ENCODE results near the gene BPIFA1. TPM values are rescaled to one million over a fixed set of nuclear protein-coding genes. Genes with fewer than 3 reads are reported as not detected.

BPIFA1 gene
- total and polyA plus RNA-seq, 9 of the 15 experiments (the other 6 are each of a cell fraction or from before 2014, with no cell fraction given), result not detected

- DNase-seq (ENCODE audit: extremely low read depth in 1 of 4, low spot score in 3 of 4) (no peak), ATAC-seq (no peak), FAIRE-seq (no peak)
- H3K4me2 ChIP-seq (ENCODE audit: insufficient read depth, low read length), result no peak overlapping the region
- no peaks in the 10 kb centered on the region for H4K20me1 ChIP-seq (replicated peaks; ENCODE audit: control insufficient read depth, insufficient read depth, low read length)
- H2AFZ ChIP-seq (ENCODE audit: low read depth, low read length), result no peak overlapping the region
- intact Hi-C loops (cut with micrococcal nuclease), result loop anchor here (10.0 kb wide), 1 partner anchor 65 kb away; no protein-coding TSS in a partner anchor
- in situ Hi-C loops (cut with MboI), result no loop called here
- no peaks in the 10 kb centered on the region for H3K4me1 ChIP-seq (replicated peaks in 1 of 2; ENCODE audit: control insufficient read depth in 2 of 2, insufficient read depth in 2 of 2, low read length in 2 of 2)
- TF ChIP-seq ZC3H4 (CRISPR knock-in tag; IDR thresholded peaks at IDR 0.05; ENCODE audit: borderline replicate concordance), result no peak
- TF ChIP-seq ZNF695 (CRISPR knock-in tag; IDR thresholded peaks at IDR 0.05), result no peak
- no peak for TF ChIP-seq THRA (IDR thresholded peaks at IDR 0.05)
- TF ChIP-seq HDGF (IDR thresholded peaks at IDR 0.05), result no peak
- TF ChIP-seq HOMEZ (CRISPR knock-in tag; IDR thresholded peaks at IDR 0.05), result no peak
- no peak for TF ChIP-seq ETV5 (CRISPR knock-in tag; IDR thresholded peaks at IDR 0.05; ENCODE audit: low read depth)
- H3K9me3 ChIP-seq (replicated peaks; ENCODE audit: control insufficient read depth, insufficient read depth, low read depth, low read length), result no peaks in the 10 kb centered on the region
- no TSS peak for BruUV-seq (replicated peaks)
- no peak overlapping the region for H3K27ac ChIP-seq (ENCODE audit: extremely low read depth, low read depth, low read length)
- no peaks in the 10 kb centered on the region for H3K9me1 ChIP-seq (ENCODE audit: control insufficient read depth, insufficient read depth, low read length)
- H3K9ac ChIP-seq (ENCODE audit: insufficient read depth in 1 of 2, low read depth in 2 of 2, low read length in 2 of 2), result no peak overlapping the region
- ChIA-PET CTCF (ENCODE audit: low intra/inter-chr PET ratio) (interaction anchor here (0.7 kb wide), 1 partner anchor 8 kb away, joined by 3 read pairs; no protein-coding TSS in a partner anchor), POLR2A (interaction anchor here (0.6 kb wide), 1 partner anchor 19 kb away, joined by 3 read pairs; no protein-coding TSS in a partner anchor)
- H3K4me3 ChIP-seq, result no peak overlapping the region
- H3K36me3 ChIP-seq (ENCODE audit: control insufficient read depth, insufficient read depth, low read length), result no peaks in the 10 kb centered on the region
- 0% methylated on average over 6 of the region's 6 CpGs for WGBS (ENCODE audit: insufficient coverage, low coverage, missing lambda C conversion rate)
- no peaks in the 10 kb centered on the region for H3K79me2 ChIP-seq (ENCODE audit: control insufficient read depth, insufficient read depth, low read length)
- H3K27me3 ChIP-seq (ENCODE audit: control insufficient read depth in 2 of 2, insufficient read depth in 2 of 2, low read length in 2 of 2), result peaks cover 0 to 5% of the 10 kb centered on the region in 2 experiments; a peak in 1 of 5 replicates
Observed at GRCh38 chr20:33229843-33230242, 6.0 kb upstream of the BPIFA1 start.

Measured in K562 (cell line).